GM18511 (cell line): Measurements from ENCODE around the gene TIMP2.
"Not testable (repeated sequence)": the region's sequence is repeated elsewhere in the genome, so short reads cannot be mapped to it uniquely, and the experiment has no call there.

Experiments
- ATAC-seq: cut with Tn5 transposase; IDR thresholded peaks from one replicate; pipeline ENCODE4 v1.9.1; 2021; ENCODE audit warnings: mild to moderate bottlenecking, moderate library complexity; ENCODE audit not compliant: unreplicated experiment

The TIMP2 gene

DNA sequence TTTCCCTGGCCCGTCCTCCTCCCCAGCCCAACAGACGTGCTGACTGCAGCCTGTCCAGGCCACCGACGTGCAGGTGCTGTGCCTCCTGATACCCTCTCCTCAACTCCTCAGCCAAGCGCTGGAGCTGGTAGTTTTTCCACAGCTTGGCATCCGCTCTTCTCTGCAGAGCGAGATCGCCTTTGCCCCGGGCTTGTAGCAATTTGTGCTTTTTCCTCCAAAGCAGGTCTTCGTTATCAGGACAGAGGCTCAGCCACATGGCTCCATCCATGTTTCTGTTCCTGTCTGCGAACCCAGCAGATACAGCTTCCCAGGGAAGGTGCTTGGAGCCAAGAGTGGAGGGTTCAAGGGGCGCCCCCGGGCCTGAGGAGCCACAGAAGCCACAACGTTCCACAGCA lies 33.1 kb downstream of the TIMP2 start:
- ATAC-seq: no peak

DNA sequence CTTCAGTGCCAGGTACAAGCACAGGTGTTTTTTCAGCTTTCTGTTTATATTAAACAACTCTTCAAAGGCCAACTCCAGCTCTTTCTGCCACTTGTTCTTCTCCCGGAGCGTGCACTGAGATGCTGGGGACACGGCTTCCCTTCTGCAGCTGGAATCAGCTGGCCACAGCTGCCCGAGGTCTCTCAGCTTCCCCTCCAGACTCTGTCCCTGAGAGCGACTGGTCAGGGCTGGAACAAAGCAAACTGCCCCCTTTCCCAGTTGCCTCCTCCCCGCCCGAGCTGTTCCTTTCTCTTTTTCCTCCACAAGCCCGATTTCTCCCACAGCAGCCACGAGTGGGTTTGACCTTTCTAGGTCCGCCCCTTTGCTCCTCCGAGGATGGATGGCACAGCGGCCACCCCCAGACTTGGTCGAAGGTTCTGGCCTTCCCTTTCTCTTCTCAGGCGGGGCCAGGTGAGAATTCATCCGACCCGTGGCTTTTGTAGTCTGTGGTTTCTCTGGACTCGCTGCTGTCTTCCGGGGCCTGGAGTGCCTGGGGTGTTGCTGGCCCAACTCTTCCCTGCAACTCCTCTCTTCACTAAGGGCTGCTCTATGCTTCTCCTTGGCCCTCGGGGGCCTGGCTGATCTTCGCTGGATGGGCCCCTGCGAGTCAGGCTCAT lies 33.7 kb downstream of the TIMP2 start:
- no peak for ATAC-seq

DNA sequence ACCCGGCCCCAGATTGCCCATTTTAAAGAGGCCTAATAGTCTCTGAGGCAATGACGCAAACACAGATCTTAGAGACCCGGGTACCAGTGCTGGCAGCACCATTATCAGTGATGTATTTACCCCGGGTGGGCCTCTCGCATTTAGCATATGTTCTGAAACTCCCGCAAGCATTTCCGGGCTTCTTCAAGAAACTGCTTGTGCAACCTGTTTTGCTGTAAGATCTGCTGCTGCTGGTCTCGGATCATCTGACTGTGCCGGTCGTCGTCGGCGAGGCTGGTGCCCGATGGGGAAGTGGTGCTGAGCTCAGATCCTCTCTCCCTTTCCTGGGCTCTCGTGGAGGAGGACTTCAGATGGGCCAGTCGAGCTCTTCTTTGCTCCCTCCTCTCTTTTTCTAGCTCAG lies 34.7 kb downstream of the TIMP2 start:
- ATAC-seq: peak; percentile 41

DNA sequence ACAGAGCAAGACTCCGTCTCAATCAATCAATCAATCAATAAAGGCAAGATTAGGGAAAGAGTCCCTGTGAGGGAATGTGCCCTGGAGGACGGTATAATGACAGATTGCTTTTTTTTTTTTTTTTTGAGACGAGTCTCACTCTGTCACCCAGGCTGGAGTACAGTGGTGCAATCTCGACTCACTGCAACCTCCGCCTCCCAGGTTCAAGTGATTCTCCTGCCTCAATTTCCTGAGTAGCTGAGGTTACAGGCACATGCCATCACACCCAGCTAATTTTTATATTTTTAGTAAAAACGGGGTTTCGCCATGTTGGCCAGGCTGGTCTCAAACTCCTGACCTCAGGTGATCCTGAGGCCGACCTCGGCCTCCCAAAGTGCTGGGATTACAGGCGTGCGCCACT lies 35.1 kb downstream of the TIMP2 start:
- not testable (repeated sequence) for ATAC-seq

DNA sequence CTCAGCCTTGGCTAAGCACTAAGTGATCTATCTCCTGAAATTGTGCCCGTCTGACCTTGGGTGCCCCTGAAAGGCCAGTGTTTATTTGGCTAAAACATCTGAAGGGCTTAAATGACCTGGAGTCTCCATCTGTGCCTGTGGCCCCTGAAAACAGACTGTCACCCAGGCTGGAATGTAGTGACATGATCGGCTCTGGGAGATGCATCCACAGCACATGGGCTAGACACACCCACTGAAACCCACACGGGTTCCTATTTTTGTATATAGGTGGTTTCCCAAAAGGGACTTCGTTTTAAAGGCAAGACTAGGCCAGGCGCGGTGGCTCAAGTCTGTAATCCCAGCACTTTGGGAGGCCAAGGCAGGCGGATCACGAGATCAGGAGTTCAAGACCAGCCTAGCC lies 35.7 kb downstream of the TIMP2 start:
- no peak for ATAC-seq

DNA sequence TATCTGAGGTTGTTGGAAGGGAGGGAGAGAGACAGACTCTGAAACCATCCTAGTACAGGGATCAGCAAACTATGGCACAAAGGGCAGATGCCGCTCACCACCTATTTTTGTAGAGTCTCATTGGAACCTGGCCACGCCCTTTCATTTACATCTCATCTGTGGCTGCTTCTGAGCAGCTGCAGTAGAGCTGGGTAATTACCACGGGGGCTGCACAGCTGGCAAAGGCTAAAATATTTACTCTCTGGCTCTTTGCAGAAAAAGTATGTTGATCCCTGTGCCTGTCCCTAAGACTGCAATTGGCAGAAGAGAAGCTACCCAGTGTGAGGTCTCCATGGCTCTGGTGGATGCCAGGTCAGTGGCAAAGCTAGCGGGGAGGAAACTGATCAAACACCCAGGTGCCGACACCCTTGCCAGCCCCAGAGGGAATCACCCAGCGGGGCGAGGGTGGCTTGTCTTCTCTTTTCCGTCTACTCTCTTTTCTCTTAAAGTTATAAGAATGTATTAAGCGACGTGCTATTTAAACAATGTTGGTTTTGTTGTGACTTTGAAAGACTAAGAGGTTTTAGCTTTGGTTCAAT lies 36.2 kb downstream of the TIMP2 start:
- ATAC-seq: no peak

DNA sequence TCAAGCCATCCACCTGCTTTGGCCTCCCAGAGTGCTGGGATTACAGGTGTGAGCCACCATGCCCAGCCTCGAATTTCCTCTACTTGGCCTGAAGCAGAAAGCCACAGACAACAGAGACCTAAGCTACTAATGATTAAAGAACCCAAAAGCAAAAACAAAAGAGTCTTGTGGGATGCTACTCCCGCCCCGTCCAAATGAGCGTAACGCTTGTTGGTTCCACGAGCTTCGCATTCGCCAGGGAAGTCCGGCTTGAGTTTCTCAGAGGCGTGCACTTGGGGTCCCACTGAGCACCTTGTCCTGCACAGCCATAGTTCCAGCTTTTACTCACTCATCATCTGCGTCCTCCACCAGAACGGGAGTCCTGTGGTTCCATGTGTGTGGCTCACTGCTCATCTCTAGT lies 38.2 kb downstream of the TIMP2 start:
- ATAC-seq: no peak

DNA sequence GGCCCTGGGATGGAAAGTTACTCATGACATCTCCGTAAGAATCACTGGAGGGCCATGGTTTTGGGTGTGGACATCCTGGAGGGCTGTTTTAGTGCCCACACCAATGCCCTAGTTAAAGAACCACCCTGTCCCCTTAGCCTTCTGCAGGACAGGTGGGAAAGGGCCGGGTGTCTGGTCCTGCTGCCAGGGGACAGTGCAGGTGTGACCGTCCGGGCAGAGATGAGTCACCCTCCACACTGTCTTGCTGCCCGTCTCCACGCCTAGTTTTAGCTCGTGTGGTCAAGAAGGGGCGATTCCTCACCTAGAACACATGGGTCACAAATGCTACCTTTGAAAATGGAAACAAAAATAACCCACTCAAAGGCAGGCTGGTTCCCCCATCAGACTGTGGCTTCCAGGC lies 39.2 kb downstream of the TIMP2 start:
- ATAC-seq: no peak

DNA sequence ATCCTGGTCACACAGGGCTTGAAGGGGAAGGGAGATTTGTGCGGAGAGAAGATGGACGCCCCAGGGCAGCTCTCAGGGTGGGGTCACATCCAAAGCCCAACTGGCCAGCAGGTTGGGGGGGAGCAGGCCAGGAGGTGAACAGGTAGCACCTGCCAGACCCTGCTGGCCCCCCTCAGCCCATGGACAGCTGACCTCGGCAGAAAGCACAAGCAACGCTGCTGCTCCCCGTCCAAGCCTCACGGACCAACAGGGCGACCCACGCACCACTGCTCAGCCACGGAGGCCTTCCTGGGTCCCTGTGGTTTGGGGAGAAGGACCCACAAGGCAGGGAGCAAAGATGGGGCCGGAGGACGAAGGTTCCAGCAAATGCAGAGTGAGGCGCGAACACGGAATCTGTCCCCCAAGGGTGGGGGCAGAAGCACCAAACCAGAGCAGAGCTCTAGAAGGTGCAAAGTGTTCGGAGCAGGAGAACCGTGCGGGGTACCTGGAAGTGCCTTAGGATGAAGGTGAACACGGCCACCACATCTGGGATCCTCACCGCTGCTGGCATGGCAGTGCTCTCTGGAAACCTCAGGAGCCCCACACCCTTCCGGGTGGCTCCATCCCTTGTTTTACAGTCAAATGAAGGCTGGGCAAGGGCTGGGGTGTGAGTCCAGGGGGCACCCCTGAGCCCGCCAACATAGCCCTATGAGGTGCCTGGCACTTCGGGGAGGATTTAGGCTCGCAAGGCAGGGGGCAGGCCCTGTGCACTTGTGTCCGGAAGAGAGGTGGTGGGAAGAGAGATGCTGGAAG lies 40.1 kb downstream of the TIMP2 start:
- ATAC-seq: no peak

DNA sequence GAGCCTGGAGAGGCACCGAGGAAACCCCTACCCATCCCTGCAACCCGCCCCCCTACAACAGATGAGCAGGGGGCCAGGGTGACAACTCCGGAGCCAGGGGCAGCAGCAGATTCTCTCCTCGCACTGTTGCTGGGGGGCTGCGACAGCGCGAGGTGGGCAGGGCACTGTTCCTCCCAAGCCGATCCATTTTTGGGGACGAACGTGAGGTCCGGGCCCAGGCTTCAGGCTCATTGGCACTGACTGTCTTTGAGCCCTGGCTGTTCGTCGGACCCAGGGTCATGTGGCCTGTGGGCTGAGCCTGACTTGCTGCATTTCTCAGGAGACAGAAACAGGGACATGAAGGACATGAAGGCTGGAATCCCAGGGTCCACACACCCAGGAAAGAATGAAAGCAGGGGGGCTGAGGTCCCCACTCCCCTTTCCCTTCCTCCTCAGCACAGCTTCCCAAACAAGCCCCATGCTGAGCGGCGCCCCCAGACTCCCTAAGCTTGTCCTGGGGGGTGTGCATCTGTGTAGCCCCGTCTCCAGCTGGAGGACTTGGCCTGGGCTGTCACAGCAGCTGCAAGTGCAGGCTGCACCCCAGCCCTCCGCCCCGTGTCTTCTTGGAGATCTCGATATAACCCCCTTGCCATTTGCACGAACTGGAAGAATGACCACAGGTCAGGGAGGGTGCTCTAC lies 40.9 kb downstream of the TIMP2 start:
- ATAC-seq: no peak

DNA sequence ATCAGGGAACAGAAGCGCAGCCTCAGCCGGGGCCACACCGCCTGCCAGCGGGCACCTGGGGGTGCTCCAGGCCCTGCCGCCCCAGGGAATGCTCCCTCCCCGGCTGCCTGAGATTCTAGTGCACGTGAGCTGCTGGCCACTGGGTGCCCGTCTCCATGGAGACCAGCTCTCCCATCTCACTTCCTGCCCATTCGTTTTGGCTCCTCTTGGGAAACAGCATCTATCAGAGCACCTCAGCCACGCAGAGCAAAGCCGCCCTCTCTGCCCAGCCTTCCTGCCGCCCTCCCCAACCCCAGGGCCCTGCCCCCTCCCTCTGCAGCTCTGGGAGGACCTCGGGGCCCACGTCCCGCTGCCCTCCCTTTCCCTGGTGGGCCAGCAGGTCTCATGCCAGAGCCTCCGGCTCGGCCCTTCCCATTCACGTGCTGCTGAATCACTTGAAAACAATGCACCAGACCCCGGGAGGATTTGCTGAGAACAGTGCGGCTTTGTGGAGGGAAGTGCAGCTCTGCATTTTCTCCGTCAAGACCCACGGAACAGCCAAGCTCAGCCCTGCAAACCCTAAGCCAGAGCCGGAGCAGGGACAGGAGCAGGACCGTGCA lies 41.6 kb downstream of the TIMP2 start:
- no peak for ATAC-seq

DNA sequence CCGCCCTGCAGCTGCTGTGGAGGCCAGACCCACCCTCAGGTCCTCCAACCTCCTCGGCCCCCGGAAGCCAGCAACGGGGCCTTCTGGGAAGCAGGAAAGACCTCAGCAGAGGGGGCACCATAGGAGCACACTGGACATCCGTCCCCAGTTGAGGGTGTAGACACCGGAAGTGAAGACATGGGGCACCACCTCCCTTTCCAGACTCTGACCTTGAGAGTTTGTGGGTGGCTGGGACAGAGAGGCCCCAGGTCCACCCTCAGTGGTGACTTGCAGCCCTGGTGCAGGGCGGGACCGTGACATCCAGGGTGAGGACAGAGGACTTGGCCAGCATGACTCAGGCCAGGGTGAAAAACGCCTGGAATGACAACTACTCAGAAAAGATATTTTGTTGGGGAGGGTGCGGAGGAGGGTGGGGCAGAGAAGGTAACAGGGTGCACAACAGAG lies 42.1 kb downstream of the TIMP2 start:
- no peak for ATAC-seq

DNA sequence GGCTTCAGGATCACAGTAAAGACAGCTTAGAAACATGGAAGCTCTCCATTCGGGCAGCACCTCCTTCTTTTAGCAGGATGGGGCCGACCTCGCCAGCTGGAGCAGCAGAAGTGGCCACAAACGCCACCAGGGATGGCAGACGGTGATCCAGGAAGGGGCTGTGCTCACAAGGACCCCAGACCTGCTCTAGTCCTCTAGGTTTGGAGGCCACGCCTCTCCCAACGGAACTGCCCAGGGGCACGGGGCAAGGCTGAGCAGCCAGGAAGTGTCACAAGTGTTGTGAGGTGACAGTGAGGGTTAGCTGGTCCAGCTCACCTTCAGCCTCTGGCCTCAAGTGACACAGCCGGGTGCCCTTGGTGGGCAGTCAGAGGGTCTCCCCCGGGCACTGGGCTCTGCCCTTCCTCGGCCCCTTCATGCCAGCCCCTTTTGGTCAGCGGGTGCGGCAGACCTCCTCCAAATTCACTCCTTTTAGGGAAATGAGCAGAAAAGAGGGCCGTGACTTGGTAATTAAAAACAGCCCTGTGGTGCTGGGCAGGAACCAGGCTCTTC lies 42.6 kb downstream of the TIMP2 start:
- ATAC-seq: no peak

DNA sequence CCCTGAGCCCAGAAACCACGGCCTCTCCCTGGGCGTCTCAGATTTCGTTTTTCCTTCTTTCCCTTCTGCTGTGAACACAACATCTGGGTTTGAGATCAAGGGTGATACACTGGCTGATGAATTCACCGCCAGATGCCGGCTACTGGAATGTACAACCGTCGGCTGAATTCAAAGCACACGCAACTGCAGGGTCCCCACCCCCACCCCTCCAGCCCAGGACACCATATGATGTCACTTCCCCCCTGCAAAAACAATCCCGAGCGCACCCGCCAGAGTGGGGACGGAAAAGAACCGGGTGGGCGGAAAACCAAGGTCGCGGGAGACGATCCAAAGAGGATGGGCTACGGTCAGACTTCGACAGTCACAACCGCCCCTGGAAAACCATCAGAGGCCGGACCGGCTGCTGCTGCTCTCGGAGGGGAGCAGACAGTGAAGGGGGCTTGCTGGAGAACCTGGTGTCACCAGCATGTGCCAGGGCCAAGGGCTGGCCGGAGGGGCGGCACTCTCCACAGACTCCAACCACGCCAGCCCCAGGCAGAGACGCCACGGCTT lies 45.5 kb downstream of the TIMP2 start:
- no peak for ATAC-seq

DNA sequence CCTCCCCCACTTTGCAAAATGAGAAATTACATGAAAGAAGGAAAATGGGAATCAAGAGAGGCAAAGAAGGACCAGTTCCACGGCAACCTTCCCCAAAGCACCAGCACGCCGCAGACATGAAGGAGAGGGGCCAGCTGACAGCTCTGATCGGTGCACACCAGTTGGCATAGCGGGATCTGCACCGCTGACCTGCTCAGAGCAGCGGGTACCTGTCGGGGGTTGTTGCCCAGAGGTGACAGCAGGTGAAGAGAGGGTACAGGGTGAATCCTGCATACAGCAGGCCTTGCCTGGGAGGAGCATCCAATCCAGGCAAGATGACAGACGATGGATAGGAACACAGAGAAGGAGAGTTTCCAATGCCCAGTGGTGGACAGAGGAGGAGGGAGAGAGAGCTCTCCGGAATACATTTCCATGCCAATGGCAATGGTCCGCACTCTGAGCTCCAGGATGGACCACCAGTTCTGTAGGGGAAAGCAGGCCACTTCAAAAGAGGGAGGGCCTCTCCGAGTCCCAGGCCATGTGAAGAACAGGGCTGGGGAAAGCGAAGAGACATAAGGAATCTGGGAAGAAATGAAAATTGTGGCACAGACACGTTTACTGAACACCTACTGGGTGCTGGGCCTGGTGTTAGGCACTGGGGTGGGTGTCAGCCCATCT lies 46.2 kb downstream of the TIMP2 start:
- ATAC-seq: no peak

DNA sequence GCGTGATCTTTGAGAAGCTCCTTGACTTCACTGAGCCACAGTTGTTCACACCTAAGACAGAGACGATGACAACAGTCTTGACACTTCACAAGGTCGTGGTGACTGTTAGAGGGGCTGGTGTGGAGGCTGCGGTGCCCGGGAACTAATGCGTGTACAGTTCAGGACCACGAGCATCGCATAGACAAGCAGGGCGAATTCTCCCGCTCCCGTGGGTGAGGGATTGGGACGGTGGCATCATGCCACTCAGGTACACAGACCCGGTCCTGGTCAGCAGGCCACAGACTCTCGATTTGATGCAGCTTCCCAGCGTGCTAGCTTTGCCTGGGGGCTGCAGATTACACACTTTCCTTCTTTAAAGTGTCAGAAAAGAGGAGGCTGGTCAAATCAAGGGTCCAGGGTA lies 46.9 kb downstream of the TIMP2 start:
- no peak for ATAC-seq

DNA sequence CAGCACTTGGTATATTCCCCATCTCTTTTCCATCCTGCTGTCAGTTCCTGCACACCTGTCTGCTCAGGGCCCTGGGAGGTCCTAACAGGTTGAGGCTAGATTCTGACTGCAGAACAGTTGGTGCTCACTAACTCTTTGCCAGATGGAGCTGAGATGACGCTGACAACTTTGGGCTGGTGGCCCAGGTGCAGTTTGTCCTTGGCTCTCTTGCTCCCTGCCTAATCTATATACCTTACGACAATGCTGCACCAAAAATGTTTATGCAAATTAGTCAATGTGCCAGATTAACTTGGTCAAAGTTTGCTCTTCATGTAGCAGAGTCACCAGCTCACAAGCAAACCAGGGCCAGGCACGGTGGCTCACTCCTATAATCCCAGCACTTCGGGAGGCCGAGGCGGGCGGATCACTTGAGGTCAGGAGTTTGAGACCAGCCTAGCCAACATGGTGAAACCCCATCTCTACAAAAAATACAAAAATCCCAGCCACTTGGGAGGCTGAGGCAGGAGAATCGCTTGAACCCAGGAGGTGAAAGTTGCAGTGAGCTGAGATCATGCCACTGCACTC lies 48.2 kb downstream of the TIMP2 start:
- ATAC-seq: not testable (repeated sequence)

DNA sequence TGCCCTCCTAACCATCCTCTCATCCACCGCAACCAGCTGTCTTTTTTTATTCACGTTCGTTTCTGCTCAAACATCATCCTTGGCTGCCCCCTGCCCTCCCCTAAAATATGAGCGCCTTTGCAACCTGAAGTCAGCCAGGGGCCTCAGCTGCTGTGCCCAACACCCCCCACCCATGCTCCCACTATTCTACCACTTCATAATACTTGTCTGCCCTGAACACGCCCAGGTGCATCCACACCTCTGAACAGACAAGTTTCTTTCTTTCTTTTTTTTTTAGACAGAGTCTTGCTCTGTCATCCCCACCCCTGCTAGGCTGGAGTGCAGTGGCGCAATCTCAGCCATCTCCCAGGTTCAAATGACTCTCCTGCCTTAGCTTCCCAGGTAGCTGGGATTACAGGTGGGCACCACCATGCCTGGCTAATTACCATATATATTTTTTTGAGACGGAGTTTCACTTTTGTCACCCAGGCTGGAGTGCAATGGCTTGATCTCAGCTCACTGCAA lies 49.0 kb downstream of the TIMP2 start:
- no peak for ATAC-seq

DNA sequence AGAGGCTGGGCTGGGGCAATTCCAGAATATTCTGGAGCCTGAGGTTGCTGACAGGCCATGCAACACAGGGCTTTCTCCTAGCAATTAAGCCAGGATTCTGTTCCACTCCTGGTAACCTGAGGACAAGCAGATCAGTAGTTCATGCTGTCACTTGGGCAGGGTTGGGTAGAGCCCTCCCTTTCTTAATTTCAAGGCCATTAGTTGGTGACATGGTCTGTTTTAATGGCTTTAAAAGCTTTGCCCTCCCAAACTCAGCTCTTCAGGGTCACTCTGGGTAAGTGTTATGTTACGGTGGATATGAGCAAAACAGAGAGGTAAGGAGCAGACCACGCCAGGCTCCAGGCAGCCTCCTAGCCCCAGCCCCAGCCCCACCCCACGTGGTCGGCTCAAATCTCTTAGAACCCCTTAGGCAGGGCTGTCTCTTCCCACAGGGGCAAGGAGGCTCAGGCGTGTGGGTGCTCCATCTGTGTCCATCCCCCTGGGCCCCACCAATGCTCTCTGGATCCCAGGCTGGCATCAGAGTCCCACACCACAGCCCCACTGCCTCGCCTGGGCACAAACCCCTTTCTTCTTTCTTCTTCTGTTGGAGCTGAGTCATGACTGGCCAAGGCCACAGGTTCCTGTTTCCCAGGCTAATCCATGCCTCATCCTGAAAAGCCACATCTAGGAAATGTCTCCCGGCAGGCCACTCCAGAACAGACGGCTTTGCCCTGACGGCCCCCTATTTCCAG lies 49.7 kb downstream of the TIMP2 start:
- no peak for ATAC-seq
